Stimulated activated CD4-positive, alpha-beta T cell treated with anti-CD3 and anti-CD28 coated beads, TNF-alpha, amount 100 ng/mL, for 24 hours (primary cell): Measurements from ENCODE around the gene ZNF334.

Experiments
- DNase-seq, 3 experiments: peaks; one replicate each; pipeline ENCODE4 v3.0.0-alpha.2; 2020; ENCODE audit warnings: low read depth in 3 of 3

The ZNF334 gene

DNA sequence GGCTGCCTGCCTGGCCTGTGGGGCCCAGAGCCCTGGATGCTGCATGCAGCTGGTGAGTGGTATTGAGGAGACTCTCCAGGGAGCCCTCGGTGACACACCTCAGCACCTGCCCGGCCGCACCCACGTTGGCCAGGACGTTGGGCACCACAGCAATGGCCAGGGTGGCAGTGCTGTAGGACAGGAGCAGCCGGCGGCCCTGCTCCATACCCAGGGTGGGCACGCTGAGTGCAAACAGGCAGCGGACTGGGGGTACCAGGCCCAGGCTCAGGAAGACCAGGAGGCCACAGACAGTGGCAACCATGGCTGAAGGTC lies 32.4 kb upstream of the ZNF334 start:
- no peak for DNase-seq

DNA sequence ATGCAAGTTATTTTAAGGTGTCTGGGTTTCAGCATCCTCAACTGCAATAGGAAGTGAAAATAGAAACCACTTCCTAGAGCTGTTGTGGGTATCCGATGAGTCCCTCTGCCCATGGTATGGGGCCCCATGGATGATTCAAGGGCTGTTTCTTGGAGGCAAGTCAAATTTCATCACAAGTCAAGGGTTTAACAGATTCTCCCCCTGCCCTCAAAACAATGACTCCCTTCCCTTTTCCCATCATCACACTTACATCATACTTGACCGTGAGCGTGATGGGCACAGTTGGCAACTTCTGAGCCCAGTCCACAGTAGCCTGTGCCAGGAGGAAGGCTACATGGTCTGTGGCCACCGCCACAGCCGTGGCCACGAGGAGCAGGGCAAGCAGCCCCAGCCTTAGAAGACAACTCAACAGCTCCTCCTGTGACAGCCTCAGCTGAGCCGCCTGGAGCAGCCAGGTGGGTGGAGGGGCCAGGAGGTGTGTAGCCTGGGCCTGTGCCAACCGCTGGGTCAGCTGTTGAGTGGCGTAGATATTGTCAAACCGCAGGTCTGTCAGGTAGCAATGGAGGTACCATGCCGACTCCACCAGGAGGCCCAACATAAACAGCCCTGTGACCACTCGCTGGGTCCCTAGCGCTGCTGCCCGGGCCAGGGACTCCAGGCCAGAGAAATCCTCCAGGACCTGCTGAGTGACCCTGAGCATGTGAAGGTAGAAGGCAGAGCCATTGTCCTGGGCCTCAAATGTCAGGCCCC lies 31.9 kb upstream of the ZNF334 start:
- peak in 2 of 3 experiments; percentile 10 to 16 for DNase-seq

DNA sequence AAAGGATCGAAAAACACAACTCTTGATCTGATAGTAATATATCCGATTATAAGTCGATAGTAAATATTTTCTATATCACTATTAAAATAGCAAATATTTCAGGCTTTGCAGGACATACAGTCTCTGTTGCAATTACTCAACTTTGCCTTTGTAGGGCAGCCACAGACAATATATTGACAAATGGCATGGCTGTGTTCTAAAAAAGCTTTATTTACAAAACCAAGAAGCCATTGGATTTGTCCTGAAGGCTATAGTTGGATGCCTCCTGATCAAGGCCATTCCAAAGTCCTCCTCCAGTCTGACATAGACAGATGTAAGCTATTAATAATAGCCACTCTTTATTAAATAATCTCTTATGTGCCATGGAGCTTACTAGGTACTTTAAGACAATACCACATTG lies 31.2 kb upstream of the ZNF334 start:
- no peak for DNase-seq

DNA sequence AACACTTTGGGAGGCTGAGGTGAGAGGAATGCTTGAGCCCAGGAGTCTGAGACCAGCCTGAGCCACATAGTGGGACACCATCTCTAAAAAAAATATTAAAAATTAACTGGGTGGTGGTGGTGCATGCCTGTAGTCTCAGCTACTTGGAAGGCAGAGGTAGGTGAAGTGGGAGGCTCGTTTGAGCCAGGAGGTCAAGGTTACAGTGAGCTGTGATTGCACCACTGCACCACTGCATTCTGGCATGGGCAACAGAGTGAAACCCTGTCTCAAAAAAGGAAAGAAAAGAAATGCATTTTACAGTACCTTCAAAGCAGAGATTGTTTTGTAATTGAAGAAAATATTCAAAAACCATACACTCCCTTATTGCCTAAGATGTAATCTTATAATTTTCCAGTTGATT lies 30.6 kb upstream of the ZNF334 start:
- DNase-seq = no peak

DNA sequence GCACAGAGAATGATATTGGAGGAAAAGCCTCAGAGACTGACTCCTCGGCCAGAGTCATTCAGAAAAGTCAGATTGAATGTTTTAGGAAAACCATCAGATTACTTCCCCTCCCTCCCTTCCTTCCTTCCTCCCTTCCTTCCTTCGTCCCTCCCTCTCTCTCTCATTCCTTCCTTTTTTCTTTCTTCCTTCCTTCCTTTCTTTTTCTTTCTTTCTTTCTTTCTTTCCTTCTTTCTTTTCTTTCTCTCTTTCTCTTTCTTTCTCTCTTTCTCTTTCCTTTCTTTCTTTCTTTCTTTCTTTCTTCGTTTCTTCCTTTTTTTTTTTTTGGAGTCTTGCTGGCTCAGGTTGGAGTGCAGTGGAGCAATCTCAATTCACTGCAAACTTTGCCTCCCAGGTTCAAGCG lies 29.7 kb upstream of the ZNF334 start:
- no peak for DNase-seq

DNA sequence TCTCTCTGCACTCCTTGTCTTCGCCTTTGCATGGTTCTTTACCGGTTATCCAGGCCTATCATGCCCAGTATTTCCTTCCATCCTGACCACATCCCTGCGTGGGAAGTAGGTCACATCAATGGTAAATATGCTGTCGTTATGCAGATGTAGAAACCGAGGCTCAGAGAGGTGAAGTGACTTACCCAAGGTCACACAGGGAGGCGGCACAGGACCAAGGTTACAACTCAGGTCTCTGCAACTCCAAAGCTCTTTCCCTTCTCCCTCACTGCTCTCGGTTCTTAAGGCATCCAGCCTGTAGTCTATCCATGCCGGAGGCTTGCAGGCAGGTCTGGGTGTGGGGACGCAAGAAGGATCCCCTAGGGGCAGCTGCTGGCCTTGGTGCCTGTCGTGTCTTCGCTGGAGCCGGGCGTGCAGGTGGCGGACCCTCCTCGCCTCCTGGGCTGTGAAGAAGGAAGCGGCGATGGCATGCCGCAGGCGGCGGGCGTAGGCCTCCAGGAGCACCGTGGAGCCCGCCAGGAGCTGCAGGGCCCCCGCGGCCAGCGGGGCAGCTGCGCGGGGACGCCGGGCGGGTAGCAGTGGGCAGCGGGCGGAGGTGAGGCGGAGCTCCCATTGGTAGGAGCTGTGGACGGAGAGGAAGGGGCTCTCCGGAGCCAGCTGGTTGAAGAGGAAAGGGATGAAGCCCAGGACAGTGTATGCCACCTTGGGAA lies 28.0 kb upstream of the ZNF334 start:
- DNase-seq = no peak

DNA sequence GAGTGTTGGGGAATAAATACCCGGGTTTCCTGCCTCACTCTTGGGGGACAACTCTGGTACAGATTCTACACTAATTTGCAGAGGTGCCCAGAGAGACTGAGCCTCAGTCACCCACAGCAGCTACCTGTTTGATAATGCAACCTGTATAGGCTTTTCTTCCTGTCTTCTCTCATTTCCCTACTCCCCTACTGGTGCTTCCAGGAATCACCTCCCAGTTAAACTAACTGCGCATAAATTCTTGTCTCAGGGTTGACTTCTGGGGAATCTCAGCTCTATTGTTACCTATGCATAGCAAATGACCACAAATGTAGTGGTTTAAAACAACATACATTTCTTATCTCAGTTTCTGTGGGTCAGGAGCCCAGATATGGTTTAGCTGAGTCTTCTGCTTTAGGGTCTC lies 25.8 kb upstream of the ZNF334 start:
- DNase-seq = no peak

DNA sequence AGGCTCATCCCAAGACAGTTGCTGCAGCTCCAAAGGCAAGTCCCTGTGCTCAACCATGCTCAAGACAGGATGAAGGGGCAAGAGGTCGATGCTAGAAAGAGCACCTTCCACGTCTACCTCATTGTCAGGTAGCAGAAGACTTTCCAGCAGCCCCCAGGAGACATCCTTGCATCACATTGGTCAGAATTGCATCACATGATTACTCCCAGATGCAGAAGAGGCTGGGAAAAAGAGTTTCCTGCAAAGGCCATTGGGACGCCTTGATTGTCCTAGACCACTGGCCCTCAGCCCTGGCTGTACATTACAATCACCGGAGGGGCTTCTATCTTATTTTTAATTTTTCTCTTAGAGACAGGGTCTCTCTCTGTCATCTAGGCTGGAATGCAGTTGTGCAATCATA lies 17.3 kb upstream of the ZNF334 start:
- no peak for DNase-seq

DNA sequence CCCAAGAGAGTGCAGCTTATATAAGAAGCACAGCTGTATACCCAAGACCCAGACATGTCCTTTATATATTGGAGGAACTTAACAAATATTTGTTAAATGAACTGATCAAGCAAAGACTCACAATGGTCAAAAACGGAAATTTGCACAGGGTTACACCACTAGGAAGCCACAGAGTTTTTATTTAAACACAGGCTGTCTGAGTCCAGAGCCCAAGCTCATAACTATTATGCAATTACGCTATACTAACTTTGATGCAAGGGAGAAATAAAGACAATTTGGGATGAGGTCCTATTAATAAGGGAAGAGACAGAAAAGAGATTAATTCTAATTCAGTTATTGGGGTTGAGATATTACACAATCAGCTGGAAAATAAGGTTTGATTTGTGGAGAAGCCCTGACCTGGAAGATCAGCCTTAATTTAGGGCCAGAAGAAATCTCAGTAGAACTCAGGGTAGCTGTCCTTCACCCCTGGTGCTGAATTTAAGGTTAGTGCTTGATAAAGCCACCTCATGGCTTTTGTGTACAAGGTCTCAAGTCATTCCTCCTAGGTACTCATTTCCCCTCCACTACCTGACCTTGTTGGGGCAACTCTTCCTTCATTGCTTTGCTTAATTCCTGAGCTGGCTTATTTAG lies 10.5 kb upstream of the ZNF334 start:
- DNase-seq = no peak

DNA sequence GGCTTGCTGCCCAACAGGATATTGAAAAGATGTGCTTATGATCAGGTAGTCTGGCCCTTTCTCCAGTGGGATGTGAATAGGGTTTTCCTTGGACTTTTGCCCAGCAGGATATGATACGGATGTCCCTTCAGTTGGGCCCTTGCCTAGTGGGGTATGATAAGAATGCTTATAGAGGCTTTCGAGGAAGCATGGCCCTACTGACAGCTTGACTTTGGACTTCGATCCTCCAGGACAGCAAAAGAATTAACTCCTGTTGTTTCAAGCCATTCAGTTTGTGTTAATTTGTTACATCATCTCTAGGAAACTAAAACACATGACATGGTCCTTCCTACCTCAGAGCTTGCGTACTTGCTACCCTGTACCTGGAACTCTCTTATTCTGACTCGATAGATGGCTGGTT lies 9.7 kb upstream of the ZNF334 start:
- DNase-seq = no peak

DNA sequence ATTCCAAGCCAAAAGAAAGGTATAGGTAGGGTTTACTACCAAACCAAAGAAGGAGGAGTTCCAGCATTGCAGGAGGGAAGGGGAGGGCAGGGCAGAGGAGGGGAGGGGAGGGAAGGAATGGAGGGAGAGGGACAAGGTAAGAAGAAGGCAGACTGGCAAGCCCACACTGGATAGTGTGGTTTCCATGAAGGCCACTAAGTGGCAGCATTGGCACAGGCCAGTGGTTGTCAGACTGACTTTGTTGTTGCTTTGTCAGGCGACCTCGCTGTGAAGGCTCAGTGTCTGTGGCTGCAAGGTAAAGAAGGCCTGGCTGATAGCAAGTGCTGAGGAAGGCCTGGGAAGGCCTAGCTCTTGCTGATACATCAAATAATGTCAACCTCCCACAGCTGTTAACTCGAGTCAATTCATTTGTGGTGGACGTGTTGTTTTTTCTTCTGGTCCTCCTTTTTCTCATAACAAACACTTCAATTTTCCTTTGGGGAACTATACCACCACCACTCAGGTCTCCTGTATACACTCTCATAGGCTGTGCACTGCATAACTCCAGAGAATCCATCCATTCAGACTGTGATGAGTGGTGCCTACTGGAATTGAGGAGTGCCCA lies 7.7 kb upstream of the ZNF334 start:
- DNase-seq = peak; percentile 7 to 41 (median 16)

DNA sequence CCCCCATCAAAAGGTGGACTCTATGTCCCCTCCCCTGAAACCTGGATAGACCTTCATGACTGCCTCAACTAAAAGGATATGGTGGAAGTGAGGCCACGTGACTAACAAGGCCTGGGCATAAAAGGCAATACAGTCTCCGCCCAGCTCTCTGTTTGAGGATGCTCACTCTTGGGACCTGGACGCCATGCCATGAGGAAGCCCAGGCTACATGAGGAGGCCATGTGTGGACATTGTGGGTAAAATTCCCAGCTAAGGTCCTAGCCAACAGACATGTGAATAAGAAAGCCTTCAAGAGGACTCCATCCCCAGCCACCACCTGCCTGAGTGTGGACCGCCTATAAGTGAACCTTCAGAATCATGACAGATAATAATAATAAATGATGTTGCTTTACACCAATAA lies 7.2 kb upstream of the ZNF334 start:
- DNase-seq = no peak

DNA sequence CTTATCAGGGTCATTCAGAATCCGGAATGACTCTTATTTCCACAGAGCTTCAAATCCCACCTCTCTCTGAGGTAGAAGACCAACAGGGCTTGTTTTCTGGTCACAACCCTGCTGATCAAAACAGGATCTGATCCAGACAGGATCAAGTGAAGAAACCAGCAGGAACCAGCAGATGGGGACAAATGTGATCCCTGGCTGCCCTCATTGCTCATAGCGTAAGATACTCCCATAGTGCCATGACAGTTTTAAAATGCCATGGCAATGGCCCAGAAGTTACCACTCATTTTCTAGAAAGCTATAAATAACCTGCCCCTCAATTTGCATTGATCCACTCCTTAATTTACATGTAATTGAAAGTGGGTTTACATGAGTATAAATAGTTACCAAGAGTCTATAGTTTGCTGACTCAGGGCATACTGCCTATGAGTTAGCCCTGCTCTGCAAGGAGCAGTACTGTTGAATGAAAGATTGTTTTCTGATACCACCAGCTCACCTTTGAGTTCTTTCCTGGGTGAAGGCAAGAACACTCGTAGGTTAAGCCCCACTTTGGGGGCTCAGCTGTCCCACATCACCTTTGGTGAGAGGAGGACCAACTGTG lies 6.2 kb upstream of the ZNF334 start:
- DNase-seq = no peak

DNA sequence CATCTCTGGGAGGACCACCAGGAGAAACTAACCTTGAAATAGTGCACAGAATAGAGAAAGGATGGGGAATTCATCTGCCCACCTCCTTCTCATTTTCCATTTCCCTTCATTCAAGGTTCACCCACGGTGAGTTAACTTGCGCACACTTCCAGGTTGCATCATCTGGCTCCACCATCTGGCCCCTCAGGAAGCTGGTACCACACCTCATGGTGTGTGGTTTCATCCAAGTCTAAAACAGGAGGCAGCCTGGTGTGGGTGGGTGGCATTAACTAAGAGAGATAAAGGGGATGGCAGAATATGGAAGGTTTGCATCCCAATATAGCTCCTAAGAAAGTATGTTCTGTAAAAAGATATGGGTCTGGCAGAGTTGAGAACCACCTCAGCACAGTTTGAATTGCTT lies 3.8 kb downstream of the ZNF334 start:
- peak in 1 of 3 experiments; percentile 1 for DNase-seq

DNA sequence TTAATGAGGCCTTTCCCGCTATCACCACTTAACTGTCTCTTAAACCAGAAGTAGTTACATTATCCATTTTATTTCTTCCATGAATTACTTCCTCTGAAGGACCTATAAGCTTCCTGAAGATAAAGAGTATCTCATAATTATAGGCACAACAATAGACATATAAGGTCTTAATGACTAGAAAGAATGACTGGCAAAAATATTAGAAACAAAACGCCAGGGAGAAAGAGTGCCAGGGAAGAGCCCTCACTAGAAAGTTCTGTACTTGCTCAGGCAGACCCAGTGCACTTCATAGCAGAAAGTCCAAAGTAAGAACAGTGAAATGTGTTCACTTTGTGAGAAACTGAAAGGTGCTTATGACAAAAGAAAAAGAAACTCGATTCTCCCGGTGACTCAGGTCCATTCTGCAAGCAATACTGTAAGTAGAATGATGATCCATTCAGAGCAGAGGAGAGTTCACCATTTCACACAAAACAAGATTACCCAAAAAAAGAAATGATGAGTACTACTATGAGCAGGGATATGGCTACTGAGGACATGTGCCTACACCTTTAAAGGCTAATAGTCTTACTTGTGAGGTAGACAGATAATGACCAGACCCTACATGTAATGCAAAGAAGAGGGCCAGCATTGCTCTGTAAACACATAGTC lies 5.5 kb downstream of the ZNF334 start:
- no peak for DNase-seq

DNA sequence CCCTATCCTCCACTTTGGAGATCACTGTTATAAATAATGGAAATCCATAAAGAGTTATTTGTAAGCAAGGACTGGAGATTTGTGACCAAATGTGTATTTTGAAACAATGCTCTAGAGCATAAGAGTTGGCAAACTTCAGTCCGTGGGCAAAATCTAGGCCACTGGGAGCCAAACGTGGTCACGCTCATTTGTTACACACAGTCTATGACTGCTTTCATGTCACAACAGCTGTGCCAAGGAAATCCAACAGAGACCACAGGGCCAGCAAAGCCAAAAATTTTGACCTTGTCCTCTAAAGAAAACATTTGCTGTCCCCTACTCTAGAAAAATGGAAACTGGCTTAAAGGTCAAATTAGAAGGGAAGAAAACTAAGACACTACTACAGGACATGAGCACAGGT lies 7.9 kb downstream of the ZNF334 start:
- no peak for DNase-seq

DNA sequence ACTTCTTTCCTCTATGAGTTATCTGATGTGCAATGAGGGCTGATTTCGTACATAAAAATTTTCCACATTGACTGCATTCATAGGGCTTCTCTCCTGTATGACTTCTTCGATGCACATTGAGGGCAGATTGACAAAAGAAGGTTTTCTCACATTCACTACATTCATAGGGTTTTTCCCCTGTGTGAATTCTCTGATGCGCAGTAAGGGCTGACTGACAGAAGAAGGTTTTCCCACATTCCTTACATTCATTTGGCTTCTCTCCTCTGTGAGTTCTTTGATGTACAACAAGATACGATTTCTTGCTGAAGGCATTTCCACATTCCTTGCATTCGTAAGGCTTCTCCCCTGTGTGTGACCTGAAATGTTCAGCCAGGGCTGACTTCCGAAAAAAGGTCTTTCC lies 11.4 kb downstream of the ZNF334 start:
- DNase-seq = no peak

DNA sequence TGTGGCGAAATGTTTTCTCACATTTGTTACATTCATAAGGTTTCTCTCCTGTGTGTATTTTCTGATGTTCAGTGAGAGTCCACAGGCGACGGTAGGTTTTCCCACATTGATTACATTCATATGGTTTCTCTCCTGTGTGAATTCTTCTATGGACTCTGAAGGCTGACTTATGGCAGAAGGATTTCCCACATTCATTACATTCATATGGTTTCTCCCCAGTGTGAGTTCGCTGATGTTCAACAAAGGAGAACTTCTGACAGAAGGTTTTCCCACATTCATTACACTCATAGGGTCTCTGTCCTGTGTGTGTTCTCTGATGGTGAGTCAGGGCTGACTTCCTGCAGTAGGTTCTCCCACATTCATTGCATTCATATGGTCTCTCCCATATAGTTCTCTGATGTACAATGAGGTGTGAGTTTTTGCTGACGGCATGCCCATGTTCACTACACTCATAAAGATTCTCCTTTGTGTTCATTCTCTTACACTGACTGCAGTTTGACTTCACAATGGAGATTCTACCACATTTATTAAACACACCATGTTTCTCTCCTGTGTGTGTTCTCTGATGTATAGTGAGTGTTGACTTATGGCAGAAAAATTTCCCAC lies 11.9 kb downstream of the ZNF334 start:
- no peak for DNase-seq

DNA sequence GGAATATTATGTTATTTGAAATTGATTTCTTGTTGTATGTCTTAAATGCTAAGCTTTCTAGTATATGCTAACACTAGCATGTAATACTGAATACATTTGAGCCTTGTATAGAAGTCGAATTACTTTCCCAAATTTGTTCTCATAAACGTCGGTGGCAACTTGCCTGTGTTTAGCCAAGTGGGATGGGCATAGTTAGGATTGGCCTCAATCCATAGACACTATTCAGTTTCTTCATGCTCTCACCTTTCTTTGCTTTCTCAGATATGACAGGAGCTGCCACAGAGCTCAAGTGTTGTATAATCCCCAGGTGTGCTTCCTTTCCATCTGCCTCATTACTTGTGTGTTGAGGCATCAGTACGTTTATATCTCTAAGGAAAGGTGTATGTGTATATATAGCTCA lies 19.3 kb downstream of the ZNF334 start:
- no peak for DNase-seq

DNA sequence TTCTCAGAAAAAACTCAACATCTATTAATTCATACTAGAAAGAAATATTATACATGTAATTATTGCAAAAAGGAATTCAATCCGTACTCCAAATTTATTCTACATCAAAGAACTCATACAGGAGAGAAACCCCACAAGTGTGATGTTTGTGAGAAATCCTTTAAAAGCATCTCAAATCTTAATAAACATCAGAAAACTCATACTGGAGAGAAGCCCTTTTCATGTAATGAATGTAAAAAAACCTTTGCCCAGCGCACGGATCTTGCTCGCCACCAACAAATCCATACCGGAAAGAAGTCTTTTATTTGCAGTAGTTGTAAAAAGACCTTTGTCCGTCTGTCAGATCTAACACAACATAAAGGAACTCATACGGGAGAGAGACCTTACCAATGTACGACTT lies 22.0 kb downstream of the ZNF334 start:
- DNase-seq = no peak

DNA sequence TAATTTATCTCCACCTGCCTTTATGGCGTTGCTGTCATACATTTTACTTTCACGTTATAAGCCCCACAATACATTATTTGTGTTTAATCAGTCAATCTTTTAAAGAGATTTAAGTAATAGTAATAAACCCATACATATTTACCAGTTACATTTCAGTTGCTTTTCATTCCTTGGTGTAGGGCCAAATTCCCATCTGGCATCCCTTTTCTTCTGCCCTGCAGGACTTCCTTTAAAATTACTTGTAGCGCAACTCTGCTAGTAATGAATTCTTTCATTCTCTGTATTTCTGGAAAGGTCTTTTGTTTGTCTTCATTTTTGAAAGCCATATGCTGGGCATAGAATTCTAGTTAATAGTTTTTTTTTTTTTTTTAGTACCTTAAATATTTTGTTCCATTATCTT lies 24.9 kb downstream of the ZNF334 start:
- DNase-seq = no peak

DNA sequence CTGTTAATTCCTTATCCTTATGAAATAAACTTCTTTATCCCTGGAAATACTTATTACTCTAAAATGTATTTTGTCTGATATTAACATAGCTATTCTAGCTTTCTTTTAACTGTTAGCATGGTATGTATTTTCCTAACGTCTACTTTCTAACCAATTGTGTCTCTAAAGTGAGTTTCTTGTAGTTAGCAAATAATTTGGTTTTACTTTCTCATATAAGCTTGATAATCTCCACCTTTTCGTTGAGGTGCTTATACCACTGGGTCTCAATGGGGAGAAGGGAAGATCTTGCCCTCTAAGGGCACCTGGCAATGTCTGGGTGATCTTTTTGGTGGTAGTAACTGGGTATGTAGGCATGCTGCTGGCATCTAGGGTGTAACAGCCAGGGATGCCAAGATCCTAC lies 25.7 kb downstream of the ZNF334 start:
- DNase-seq = no peak
